Esophagus squamous epithelium (tissue), 4 donors: ENCODE measurements around the gene PPIH.

ENCODE experiments used
- CTCF ChIP-seq, 6 experiments: fragments of 450-650 bp in 4 of 6; fragments of 200-600 bp in 2 of 6; sonication (generic) in 2 of 6; IDR thresholded peaks; one replicate each; pipeline ENCODE4 v1.5.1; 2016 to 2019; ENCODE audit warnings: antibody characterized with exemption in 6 of 6, mild to moderate bottlenecking in 4 of 6, moderate library complexity in 4 of 6
- POLR2A ChIP-seq, 4 donors: fragments of 450-650 bp; IDR thresholded peaks; one replicate each; pipeline ENCODE4 v1.6.1; 2017; ENCODE audit warnings: antibody characterized with exemption in 4 of 4, mild to moderate bottlenecking in 4 of 4, moderate library complexity in 3 of 4

- no peak for TF ChIP-seq CTCF (IDR thresholded peaks at IDR 0.05)
- TF ChIP-seq POLR2A (IDR thresholded peaks at IDR 0.05), result no peak
These were observed 18.4 kb downstream of the PPIH start for GRCh38 chr1:42676534-42677087.
